A172 (cell line): ENCODE data around the gene TBC1D9. TPM values are rescaled to one million over a fixed set of nuclear protein-coding genes. Genes with fewer than 3 reads are reported as not detected.
"Not testable (repeated sequence)": the region's sequence is repeated elsewhere in the genome, so short reads cannot be mapped to it uniquely, and the experiment has no call there.

ENCODE experiments used
- DNase-seq: peaks from one replicate; pipeline ENCODE4 v3.0.0-alpha.2; 2015; ENCODE audit warnings: low spot score
- total RNA-seq: library from RNA; depleted of rRNA; stranded (reverse); fragments of >200 nt; shearing (Covaris generic); gene quantifications from 2 replicates; pipeline ENCODE4 v1.2.3, GENCODE V29; 2014

Gene TBC1D9
- total RNA-seq, 1 experiment from 2014 or later = 26.5 TPM

- no peak for DNase-seq
Measured at GRCh38 chr4:140753329-140753728, 2.9 kb downstream of the TBC1D9 start.

DNA sequence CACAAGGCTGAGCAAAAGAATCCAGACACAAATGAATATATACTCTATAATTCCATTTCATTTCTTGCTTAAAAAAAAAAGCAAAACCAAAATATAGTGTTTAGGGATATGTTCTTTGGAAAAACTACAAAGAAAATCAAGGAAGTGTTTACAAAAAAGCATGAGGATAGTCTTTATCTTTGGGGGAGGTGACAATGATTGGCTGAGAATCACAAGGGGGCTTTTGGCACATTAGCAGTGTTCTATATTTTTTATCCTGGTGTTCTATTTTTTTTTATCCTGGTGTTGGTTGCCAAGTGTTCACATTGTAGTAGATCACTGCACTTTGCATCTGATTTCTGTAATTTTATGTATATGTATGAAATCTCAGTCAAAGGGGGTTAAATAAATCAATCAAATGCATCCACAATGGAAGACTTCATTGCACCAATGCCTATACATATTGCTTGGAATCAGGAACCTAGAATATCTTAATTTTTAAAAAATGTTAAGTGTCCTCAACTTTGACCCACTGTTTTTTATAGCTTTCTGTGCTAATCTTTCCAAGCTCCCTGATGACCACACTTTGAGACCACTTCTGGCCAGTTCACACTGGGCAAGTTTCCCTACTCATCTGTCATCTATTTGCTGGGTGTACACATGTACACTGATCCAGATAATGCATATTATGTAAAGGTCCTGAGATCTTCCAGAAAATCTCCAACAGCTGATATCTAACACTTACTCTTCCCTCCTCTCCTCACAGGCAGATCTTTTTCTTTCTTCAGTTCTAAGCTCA, 3.7 kb downstream of the TBC1D9 start:
- no peak for DNase-seq

GRCh38 chr4:140750470-140750869, 5.7 kb downstream of the TBC1D9 start:
- DNase-seq = no peak

DNA sequence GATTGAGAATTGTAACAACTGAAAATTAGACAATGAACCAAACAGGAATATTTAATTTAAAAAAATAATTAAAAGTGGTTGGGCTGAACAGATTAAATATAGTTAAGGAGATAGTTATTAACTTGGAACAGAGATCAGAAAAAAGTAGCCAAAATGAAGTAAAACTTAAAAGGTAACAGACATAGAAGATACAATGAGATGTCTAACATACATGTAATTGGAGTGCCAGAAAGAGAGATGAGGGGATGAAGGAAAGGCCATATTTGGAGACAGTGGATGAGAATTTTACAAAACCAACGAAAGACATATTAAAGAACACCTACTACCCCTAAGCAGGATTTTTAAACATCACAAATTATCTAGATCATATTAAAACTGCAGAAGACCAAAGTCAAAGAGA, 8.0 kb downstream of the TBC1D9 start:
- DNase-seq = no peak

GRCh38 chr4:140746546-140746945, 9.6 kb downstream of the TBC1D9 start:
- not testable (repeated sequence) for DNase-seq

GRCh38 chr4:140744421-140744820, 11.8 kb downstream of the TBC1D9 start:
- DNase-seq = no peak

- DNase-seq = peak; percentile 39
Measured at GRCh38 chr4:140743194-140743931, 12.8 kb downstream of the TBC1D9 start.

DNA sequence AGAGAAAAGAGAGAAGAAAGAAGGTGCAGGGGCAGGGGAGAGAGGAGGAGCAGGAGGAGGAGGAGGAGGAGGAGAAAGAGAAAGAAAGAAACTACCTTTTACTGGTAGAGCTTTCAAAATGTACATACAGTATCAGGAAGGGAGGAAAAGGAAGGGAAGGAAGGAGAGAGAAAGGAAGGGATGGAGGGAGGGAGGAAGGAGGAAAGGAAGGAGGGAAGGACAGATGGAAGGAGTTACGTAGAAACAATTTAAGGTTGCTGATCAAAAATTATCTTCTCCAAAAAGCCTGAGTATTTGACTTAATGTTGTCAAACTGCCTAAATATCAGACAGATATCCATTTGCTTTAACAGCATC, 13.4 kb downstream of the TBC1D9 start:
- DNase-seq = no peak

DNA sequence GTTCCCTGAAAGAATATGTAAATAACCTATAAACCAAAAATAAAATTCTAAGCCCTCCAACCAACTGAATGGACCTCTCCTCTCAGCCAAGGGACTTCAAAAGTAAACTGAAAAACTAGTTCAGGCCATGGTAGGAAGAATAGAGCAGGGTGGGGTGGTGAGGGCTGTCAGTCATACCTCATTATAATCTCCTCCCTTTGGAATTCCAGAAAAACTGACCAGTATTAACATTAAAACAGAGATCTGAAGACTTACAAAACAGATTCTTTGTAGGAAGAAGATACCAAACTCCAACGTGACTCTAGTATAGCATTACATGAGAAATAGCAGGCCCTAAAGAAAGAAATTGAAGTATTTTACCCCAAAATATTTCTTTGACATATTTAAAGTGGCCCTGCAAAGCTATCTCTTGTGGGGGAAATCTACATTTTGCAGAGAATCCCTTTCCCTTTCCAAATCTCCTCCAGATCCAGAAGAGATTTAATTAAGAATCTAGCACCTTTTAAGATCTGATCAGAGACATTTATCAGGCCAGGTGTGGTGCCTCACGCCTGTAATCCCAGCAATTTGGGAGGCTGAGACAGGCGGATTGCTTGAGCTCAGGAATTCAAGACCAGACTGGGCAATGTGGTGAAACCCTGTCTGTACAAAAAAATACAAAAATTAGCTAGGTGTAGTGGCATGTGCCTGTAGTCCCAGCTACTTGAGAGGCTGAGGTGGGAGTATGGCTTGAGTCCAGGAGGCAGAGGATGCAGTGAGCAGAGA, 15.1 kb downstream of the TBC1D9 start:
- no peak for DNase-seq

- no peak for DNase-seq
Measured at GRCh38 chr4:140740422-140740821, 15.8 kb downstream of the TBC1D9 start.

- DNase-seq = no peak
Measured at GRCh38 chr4:140739971-140740370, 16.2 kb downstream of the TBC1D9 start.

DNA sequence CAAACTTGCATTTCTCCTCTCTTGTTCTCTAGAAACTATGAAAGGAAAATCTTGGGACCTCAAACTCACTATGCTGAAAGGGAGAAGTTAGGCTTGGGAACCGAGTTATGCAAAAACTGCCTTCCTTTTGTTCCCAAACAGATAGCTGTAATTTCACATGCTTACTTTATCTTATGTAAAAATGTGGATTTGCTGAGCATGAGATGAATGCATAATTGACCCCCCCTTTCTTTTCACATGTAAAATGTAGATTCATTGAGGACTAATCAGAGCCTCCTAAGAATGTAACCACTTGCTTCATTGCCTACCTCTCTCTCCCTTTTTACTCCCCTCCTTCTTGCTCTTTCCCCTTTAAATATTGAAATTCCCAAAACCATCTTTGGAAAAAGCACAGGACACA, 18.0 kb downstream of the TBC1D9 start:
- DNase-seq = no peak

DNA sequence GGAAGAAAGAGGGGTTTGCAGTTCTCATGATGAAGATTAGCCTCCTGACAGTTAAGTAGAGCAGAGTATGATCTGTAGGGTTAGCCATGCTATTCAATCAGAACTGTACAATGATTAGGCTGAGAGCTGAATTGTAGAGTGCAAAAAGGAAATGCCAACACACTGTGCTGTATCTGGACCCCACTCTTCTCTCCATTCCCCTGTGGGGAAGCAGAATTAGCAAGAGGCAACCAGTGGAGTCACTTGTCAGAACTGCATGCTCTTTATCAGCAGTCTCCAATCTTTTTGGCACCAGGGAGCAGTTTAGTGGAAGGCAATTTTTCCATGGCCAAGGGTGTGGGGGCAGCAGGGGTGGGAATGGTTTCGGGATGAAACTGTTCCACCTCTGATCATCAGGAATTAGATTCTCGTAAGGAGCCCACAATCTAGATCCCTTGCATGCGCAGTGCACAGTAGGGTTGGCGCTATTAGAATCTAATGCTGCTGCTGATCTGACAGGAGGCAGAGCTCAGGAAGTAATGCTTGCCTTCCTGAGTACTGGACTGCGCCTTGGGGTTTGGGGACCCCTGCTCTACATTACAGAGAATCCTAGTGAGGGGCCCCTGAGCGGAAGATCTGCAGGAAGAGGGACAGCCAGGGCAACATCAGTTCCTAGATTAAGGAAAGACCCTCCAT, 19.4 kb downstream of the TBC1D9 start:
- no peak for DNase-seq

DNA sequence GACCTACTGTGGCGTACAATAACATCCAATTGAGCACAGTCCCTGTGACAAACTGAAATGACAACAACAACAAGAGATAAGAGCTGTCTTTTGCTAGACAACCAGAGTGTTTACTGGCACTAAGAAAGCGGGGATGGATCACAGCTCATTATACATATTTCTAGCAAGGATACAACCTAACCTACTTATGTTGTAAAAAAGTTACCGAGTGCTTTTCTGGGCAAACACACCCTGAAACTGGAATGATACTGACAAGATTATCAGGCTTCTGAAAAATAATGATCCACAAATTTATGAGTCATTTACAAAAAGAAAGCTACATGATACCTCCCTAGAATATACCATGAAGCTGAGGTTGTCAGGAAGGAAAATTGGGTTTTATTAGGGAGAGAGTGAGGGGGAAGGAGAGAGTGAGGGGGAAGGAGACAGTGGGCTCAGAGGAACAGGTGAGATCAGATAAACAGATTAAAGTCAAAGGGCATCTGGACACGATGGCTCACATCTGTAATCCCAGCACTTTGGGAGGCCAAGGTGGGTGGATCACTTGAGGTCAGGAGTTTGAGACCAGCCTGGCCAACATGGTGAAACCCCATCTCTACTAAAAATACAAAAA, 20.3 kb downstream of the TBC1D9 start:
- no peak for DNase-seq

GRCh38 chr4:140735317-140735716, 20.9 kb downstream of the TBC1D9 start:
- DNase-seq = no peak

GRCh38 chr4:140732780-140733179, 23.4 kb downstream of the TBC1D9 start:
- no peak for DNase-seq

GRCh38 chr4:140729344-140730049, 26.7 kb downstream of the TBC1D9 start:
- DNase-seq = no peak

DNA sequence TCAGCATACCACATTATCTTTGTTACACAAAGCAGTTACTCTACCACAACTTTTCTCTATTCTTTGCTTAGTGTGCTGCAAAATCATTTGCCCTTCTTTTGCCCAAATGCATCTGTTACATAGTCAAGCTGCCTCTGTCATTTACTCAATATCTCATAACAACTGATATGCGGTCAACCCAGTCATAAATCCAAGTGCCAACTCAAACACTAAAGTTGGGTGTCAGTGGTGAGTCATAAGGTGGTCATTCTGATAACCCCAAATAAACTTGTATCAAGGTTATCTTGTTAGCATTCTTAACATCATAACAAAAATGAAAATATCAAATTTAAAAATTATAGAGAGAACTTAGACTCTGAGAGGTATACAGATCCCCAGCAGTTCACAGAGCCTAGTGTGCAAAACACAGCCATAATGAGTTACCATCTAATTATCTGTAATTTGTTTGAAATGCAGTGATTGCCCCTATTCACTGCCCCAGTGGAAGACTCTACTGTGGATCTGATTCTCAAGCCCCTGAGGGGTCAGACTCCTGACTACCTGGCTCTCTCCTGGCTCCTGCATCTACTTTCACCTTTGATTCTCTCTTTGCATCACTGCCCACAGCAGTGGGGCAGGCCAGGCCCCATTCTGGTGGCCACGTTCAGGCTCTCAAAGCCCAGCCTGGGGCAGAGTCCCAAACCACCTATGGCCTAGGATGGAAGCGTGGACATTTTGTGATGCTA, 29.2 kb downstream of the TBC1D9 start:
- peak; percentile 81 for DNase-seq

GRCh38 chr4:140725556-140725955, 30.6 kb downstream of the TBC1D9 start:
- DNase-seq = no peak

GRCh38 chr4:140724760-140725159, 31.4 kb downstream of the TBC1D9 start:
- DNase-seq = no peak
